Calu3 (cell line): ENCODE data around the gene VWF. TPM values are rescaled to one million over a fixed set of nuclear protein-coding genes. Genes with fewer than 3 reads are reported as not detected.

ENCODE experiments used
- BruUV-seq: library from RNA; stranded (reverse); fragments of 400-500 nt; replicated peaks from 2 replicates; lab custom pipeline; 2021; lab: Mats Ljungman, UMichigan
- CTCF ChIA-PET: fragments of 300-600 bp; sonication (Branson Sonifier 250); formaldehyde crosslinking; loops from one replicate; lab custom pipeline; 2022; ENCODE audit warnings: antibody characterized with exemption; lab: Charles Lee
- DNase-seq: peaks from one replicate; pipeline ENCODE4 v3.0.0; 2022
- H3K27ac Mint-ChIP-seq: one replicate; pipeline ENCODE4 v1.8.0; 2022; ENCODE audit warnings: mixed read lengths; ENCODE audit not compliant: unreplicated experiment
- H3K27me3 Mint-ChIP-seq: one replicate; pipeline ENCODE4 v1.8.0; 2022; ENCODE audit warnings: mixed read lengths; ENCODE audit not compliant: unreplicated experiment
- H3K36me3 Mint-ChIP-seq: one replicate; pipeline ENCODE4 v1.8.0; 2022; ENCODE audit warnings: mild to moderate bottlenecking, moderate library complexity, mixed read lengths; ENCODE audit not compliant: insufficient read depth, unreplicated experiment
- H3K4me1 Mint-ChIP-seq: one replicate; pipeline ENCODE4 v1.8.0; 2022; ENCODE audit warnings: mild to moderate bottlenecking, low read depth, mixed read lengths; ENCODE audit not compliant: unreplicated experiment
- H3K4me3 Mint-ChIP-seq: one replicate; pipeline ENCODE4 v1.8.0; 2022; ENCODE audit warnings: mild to moderate bottlenecking, low read depth, moderate library complexity, mixed read lengths; ENCODE audit not compliant: unreplicated experiment
- H3K9me3 Mint-ChIP-seq: one replicate; pipeline ENCODE4 v1.8.0; 2022; ENCODE audit warnings: low read depth, mixed read lengths; ENCODE audit not compliant: unreplicated experiment
- intact Hi-C: fragments of 100-400 bp; cut with micrococcal nuclease; formaldehyde crosslinking; loops from one replicate; pipeline ENCODE4 v1.10.0; 2022; ENCODE audit not compliant: unreplicated experiment
- total RNA-seq: library from RNA; stranded (reverse); gene quantifications from 2 replicates; pipeline ENCODE4 v1.2.3, GENCODE V29; 2022
- TF ChIP-seq, protein P1 (sequence below): fragments of 200-600 bp; IDR thresholded peaks from one replicate; pipeline ENCODE4 v1.8.0; 2022; ENCODE audit warnings: antibody characterized with exemption; ENCODE audit not compliant: unreplicated experiment

VWF gene
- total RNA-seq, 1 experiment from 2014 or later: not detected

DNA sequence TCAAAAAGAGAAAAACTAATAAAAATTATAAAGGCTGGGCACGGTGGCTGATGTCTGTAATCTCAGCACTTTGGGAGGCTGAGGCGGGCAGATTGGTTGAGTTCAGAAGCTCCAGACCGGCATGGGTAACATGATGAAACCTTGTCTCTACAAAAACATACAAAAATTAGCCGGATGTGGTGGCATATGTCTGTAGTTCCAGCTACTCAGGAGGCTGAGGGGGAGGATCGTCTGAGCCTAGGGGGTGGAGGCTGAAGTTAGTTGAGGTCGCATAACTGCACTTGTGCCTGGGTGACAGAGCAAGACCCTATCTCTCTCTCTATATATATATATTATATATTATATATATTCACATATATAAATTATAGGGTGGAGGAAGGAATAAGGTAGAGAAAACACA is 146.9 kb downstream of the VWF start:
- Mint-ChIP-seq H3K36me3 (no peaks in the 10 kb centered on the region), H3K4me1 (no peaks in the 10 kb centered on the region), H3K4me3 (no peak overlapping the region), H3K27ac (no peak overlapping the region), H3K27me3 (peaks cover 51% of the 10 kb centered on the region), H3K9me3 (no peaks in the 10 kb centered on the region)
- CTCF ChIA-PET: no interaction called here
- BruUV-seq: no TSS peak
- TF ChIP-seq, protein P1, sequence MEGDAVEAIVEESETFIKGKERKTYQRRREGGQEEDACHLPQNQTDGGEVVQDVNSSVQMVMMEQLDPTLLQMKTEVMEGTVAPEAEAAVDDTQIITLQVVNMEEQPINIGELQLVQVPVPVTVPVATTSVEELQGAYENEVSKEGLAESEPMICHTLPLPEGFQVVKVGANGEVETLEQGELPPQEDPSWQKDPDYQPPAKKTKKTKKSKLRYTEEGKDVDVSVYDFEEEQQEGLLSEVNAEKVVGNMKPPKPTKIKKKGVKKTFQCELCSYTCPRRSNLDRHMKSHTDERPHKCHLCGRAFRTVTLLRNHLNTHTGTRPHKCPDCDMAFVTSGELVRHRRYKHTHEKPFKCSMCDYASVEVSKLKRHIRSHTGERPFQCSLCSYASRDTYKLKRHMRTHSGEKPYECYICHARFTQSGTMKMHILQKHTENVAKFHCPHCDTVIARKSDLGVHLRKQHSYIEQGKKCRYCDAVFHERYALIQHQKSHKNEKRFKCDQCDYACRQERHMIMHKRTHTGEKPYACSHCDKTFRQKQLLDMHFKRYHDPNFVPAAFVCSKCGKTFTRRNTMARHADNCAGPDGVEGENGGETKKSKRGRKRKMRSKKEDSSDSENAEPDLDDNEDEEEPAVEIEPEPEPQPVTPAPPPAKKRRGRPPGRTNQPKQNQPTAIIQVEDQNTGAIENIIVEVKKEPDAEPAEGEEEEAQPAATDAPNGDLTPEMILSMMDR: no peak
- intact Hi-C loops: no loop called here
- DNase-seq: no peak

DNA sequence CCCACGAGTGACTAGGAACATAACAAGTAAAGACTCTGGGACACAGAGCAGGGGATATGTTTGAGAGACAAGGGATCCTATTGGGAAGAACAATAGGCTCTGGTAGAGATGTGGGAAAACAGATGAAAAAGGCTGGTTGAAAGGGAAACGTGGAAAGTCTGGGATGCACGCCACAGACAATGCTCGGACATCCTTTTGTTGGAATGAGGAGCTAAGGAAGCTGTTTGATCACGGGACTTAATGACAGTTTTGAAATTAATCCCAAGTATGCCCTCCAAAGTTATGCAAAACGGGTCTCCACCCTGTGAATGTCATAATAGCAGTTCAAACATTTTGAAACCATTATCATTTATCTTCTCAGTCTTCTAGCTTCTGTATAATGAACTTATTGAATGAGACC is 147.8 kb downstream of the VWF start:
- Mint-ChIP-seq H3K9me3 (no peaks in the 10 kb centered on the region), H3K4me1 (no peaks in the 10 kb centered on the region), H3K27ac (no peak overlapping the region), H3K4me3 (no peak overlapping the region), H3K36me3 (no peaks in the 10 kb centered on the region), H3K27me3 (peaks cover 60% of the 10 kb centered on the region)
- intact Hi-C loops: no loop called here
- DNase-seq: no peak
- TF ChIP-seq, protein P1: no peak
- CTCF ChIA-PET: interaction anchor here (1.2 kb wide), 1 partner anchor 12 kb away, joined by 4 read pairs; no protein-coding TSS in a partner anchor
- no TSS peak for BruUV-seq

DNA sequence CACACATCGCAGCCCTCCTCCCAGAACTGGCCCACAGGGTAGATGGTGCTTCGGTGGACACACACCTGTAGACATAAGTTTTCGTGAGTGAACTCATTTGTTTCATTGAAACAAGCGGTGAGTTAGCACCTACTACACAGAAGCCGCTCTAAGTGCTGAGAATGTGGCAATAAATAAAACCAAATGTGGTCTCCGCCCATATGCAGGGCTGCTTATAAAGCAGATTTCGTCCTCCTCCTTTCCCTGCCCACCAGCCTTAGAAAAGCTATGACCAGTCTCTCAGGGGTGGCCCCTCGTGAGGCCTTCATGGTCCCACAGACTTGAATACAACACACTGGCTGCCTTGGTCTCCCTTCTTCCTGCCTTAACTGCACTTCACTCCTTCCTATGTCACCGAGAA is 148.3 kb downstream of the VWF start:
- no peak for DNase-seq
- no peak overlapping the region for H3K27ac Mint-ChIP-seq
- CTCF ChIA-PET: interaction anchor here (1.2 kb wide), 1 partner anchor 13 kb away, joined by 4 read pairs; no protein-coding TSS in a partner anchor
- BruUV-seq: no TSS peak
- TF ChIP-seq, protein P1: no peak
- H3K36me3 Mint-ChIP-seq: no peaks in the 10 kb centered on the region
- intact Hi-C loops: no loop called here
- H3K4me3 Mint-ChIP-seq: no peak overlapping the region
- H3K4me1 Mint-ChIP-seq: no peaks in the 10 kb centered on the region
- no peaks in the 10 kb centered on the region for H3K9me3 Mint-ChIP-seq
- peaks cover 65% of the 10 kb centered on the region for H3K27me3 Mint-ChIP-seq

DNA sequence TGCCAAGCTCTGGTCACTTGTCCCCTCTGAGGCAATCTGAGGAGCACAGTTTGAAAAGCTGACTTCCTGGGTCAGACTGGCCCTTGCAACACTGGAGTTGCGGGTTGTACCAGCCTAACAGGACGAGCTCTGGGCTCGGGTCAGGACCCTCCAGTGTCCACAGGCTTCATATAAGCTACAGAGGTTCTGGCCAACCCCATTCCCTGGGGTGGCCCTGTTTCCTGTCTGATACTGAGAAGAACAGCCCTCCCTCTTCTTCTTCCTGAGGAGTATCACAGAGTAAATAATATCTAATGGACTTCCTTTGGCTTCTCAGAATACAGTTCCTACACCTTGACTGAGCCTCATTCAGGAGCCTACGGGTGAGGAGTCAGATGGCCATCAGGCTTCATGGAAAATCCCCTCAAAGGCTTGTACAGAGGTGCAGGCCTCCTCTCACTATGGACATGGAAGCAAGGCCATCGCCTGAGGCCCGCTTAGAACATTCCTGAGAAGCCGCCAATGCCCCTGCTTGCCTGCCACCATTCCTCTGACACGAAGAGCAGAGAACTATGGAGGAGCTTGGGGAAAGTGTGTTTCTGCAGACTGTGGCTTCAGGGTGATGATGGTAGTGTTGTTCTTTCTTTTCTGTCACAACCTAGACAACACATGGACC is 150.9 kb downstream of the VWF start:
- DNase-seq: no peak
- Mint-ChIP-seq H3K4me1 (no peaks in the 10 kb centered on the region), H3K36me3 (no peaks in the 10 kb centered on the region), H3K4me3 (no peak overlapping the region), H3K9me3 (no peaks in the 10 kb centered on the region), H3K27ac (no peak overlapping the region), H3K27me3 (peaks cover 90% of the 10 kb centered on the region)
- CTCF ChIA-PET: interaction anchor here (0.9 kb wide), 1 partner anchor 18 kb away, joined by 3 read pairs; no protein-coding TSS in a partner anchor
- TF ChIP-seq, protein P1: no peak
- no TSS peak for BruUV-seq
- intact Hi-C loops: no loop called here
